Liver (tissue), 9 donors: Measurements from ENCODE around the gene ATG2B. TPM values are rescaled to one million over a fixed set of nuclear protein-coding genes. Genes with fewer than 3 reads are reported as not detected.

ENCODE experiments used
- DNase-seq: peaks from one replicate; pipeline ENCODE4 v3.0.0-alpha.2; 2017; ENCODE audit warnings: low spot score
- H3K27ac ChIP-seq, 2 donors: one replicate each; pipeline ENCODE4 v1.7.0; 2013; ENCODE audit warnings: inconsistent platforms in 2 of 2, low read length in 2 of 2, control low read depth in 1 of 2, low read depth in 1 of 2, mild to moderate bottlenecking in 1 of 2
- H3K27me3 ChIP-seq, 4 donors: one replicate each; pipeline versions ENCODE4 v1.6.1 to v1.7.0; 2013; ENCODE audit warnings: low read length in 3 of 4, inconsistent platforms in 1 of 4, mild to moderate bottlenecking in 1 of 4, moderate library complexity in 1 of 4; ENCODE audit not compliant: control insufficient read depth in 4 of 4, insufficient read depth in 4 of 4
- H3K36me3 ChIP-seq, 4 donors: one replicate each; pipeline versions ENCODE4 v1.6.1 to v1.7.0; 2013; ENCODE audit warnings: low read length in 3 of 4, mild to moderate bottlenecking in 3 of 4, low read depth in 1 of 4, moderate library complexity in 1 of 4; ENCODE audit not compliant: control insufficient read depth in 4 of 4, insufficient read depth in 3 of 4
- H3K4me1 ChIP-seq, 4 donors: one replicate each; pipeline versions ENCODE4 v1.6.1 to v1.7.0; 2013; ENCODE audit warnings: low read length in 3 of 4, mild to moderate bottlenecking in 3 of 4, moderate library complexity in 1 of 4; ENCODE audit not compliant: control insufficient read depth in 4 of 4, insufficient read depth in 4 of 4
- H3K4me3 ChIP-seq, 3 donors: one replicate each; pipeline versions ENCODE4 v1.6.1 to v1.7.0; 2013; ENCODE audit warnings: low read length in 3 of 3, control low read depth in 1 of 3, low read depth in 1 of 3, mild to moderate bottlenecking in 1 of 3
- H3K9ac ChIP-seq, 2 donors: one replicate each; pipeline ENCODE4 v1.7.0; 2013; ENCODE audit warnings: low read length in 2 of 2, mild to moderate bottlenecking in 2 of 2, moderate library complexity in 2 of 2, control low read depth in 1 of 2, low read depth in 1 of 2
- H3K9me3 ChIP-seq, 4 donors: one replicate each; pipeline versions ENCODE4 v1.6.1 to v1.7.0; 2013; ENCODE audit warnings: low read length in 3 of 4; ENCODE audit not compliant: control insufficient read depth in 4 of 4
- EGR1 ChIP-seq, 2 donors: IDR thresholded peaks; 2 replicates each; pipeline ENCODE4 v1.6.1; 2016 to 2018; ENCODE audit warnings: antibody characterized with exemption in 2 of 2, low read depth in 2 of 2
- FOXA1 ChIP-seq: IDR thresholded peaks from 2 replicates; pipeline ENCODE4 v1.6.1; 2016; ENCODE audit warnings: antibody characterized with exemption
- FOXA2 ChIP-seq: IDR thresholded peaks from 2 replicates; pipeline ENCODE4 v1.6.1; 2016; ENCODE audit warnings: antibody characterized with exemption
- GABPA ChIP-seq, 2 donors: IDR thresholded peaks in 1 of 2; conservative IDR thresholded peaks in 1 of 2; 2 replicates each; pipeline ENCODE4 v1.6.1; 2016; ENCODE audit warnings: antibody characterized with exemption in 2 of 2, mild to moderate bottlenecking in 1 of 2, moderate library complexity in 1 of 2
- HNF4A ChIP-seq, 2 donors: conservative IDR thresholded peaks; 2 replicates each; pipeline ENCODE4 v1.6.1; 2016; ENCODE audit warnings: antibody characterized with exemption in 2 of 2, mild to moderate bottlenecking in 2 of 2
- HNF4G ChIP-seq: IDR thresholded peaks from 2 replicates; pipeline ENCODE4 v1.6.1; 2016; ENCODE audit warnings: antibody characterized with exemption
- JUND ChIP-seq, 2 donors: IDR thresholded peaks; 2 replicates each; pipeline ENCODE4 v1.6.1; 2016; ENCODE audit warnings: antibody characterized with exemption in 2 of 2
- NR2F2 ChIP-seq: IDR thresholded peaks from 2 replicates; pipeline ENCODE4 v1.6.1; 2016; ENCODE audit warnings: antibody characterized with exemption
- RAD21 ChIP-seq, 2 donors: IDR thresholded peaks; 2 replicates each; pipeline ENCODE4 v1.6.1; 2016; ENCODE audit warnings: antibody characterized with exemption in 2 of 2, mild to moderate bottlenecking in 2 of 2
- RXRA ChIP-seq, 2 donors: IDR thresholded peaks; 2 replicates each; pipeline ENCODE4 v1.6.1; 2017 to 2018; ENCODE audit warnings: antibody characterized with exemption in 2 of 2, mild to moderate bottlenecking in 1 of 2
- SP1 ChIP-seq: IDR thresholded peaks from 2 replicates; pipeline ENCODE4 v1.6.1; 2018; ENCODE audit warnings: antibody characterized with exemption, mild to moderate bottlenecking
- TAF1 ChIP-seq: conservative IDR thresholded peaks from 2 replicates; pipeline ENCODE4 v1.6.1; 2016; ENCODE audit warnings: antibody characterized with exemption, mild to moderate bottlenecking
- YY1 ChIP-seq: IDR thresholded peaks from 2 replicates; pipeline ENCODE4 v1.6.1; 2016; ENCODE audit warnings: antibody characterized with exemption, mild to moderate bottlenecking
- ZBTB33 ChIP-seq: IDR thresholded peaks from 2 replicates; pipeline ENCODE4 v1.6.1; 2016; ENCODE audit warnings: antibody characterized with exemption
- WGBS: extraction: QIAGEN DNeasy Blood & Tissue Kit; methylation state at CpG from one replicate; pipeline ENCODE4 v1.1.7; 2013; 5-methylcytosine and 5-hydroxymethylcytosine counted together
- polyA plus RNA-seq, 2 donors: library from polyadenylated mRNA; stranded (reverse) in 1 of 2; unstranded in 1 of 2; fragments of 200-250 nt in 1 of 2; fragments of >200 nt in 1 of 2; fragmentation: Nextera tagmentation in 1 of 2; extraction: Ambion mirVana in 1 of 2; gene quantifications; one replicate each; pipeline versions ENCODE4 v1.2.1 to v1.2.3, GENCODE V29; 2013 to 2015
- total RNA-seq, 2 donors: library from RNA; depleted of rRNA; stranded (reverse); fragments of >200 nt; gene quantifications; one replicate each; pipeline ENCODE4 v1.2.3, GENCODE V29; 2014
- TF ChIP-seq, protein P1 (sequence below): IDR thresholded peaks from 2 replicates; pipeline ENCODE4 v1.6.1; 2016; ENCODE audit warnings: antibody characterized with exemption, mild to moderate bottlenecking
- TF ChIP-seq, protein P2 (sequence below): IDR thresholded peaks from 2 replicates; pipeline ENCODE4 v1.6.1; 2016; ENCODE audit warnings: antibody characterized with exemption
- TF ChIP-seq, protein P3 (sequence below): fragments of 150-350 bp; IDR thresholded peaks from 2 replicates; pipeline ENCODE4 v1.5.1; 2017; ENCODE audit warnings: improper control_type of control experiment, low read depth, low read length; ENCODE audit not compliant: missing input control
- TF ChIP-seq, protein P4 (sequence below): IDR thresholded peaks from 2 replicates; pipeline ENCODE4 v1.6.1; 2016; ENCODE audit warnings: antibody characterized with exemption
- donor health status: healthy.
- donor health status: healthy.
- donor health status: healthy.
- donor health status: healthy.
- donor health status: healthy.

Gene ATG2B
- total and polyA plus RNA-seq, 4 donors = 4.7 to 36.0 (median 20.5) TPM

- Histone ChIP-seq H3K4me1 (no peaks in the 10 kb centered on the region), H3K27ac (no peak overlapping the region), H3K27me3 (no peaks in the 10 kb centered on the region), H3K4me3 (no peak overlapping the region), H3K36me3 (no peaks in the 10 kb centered on the region), H3K9ac (no peak overlapping the region), H3K9me3 (no peaks in the 10 kb centered on the region)
- TF ChIP-seq, protein P1, sequence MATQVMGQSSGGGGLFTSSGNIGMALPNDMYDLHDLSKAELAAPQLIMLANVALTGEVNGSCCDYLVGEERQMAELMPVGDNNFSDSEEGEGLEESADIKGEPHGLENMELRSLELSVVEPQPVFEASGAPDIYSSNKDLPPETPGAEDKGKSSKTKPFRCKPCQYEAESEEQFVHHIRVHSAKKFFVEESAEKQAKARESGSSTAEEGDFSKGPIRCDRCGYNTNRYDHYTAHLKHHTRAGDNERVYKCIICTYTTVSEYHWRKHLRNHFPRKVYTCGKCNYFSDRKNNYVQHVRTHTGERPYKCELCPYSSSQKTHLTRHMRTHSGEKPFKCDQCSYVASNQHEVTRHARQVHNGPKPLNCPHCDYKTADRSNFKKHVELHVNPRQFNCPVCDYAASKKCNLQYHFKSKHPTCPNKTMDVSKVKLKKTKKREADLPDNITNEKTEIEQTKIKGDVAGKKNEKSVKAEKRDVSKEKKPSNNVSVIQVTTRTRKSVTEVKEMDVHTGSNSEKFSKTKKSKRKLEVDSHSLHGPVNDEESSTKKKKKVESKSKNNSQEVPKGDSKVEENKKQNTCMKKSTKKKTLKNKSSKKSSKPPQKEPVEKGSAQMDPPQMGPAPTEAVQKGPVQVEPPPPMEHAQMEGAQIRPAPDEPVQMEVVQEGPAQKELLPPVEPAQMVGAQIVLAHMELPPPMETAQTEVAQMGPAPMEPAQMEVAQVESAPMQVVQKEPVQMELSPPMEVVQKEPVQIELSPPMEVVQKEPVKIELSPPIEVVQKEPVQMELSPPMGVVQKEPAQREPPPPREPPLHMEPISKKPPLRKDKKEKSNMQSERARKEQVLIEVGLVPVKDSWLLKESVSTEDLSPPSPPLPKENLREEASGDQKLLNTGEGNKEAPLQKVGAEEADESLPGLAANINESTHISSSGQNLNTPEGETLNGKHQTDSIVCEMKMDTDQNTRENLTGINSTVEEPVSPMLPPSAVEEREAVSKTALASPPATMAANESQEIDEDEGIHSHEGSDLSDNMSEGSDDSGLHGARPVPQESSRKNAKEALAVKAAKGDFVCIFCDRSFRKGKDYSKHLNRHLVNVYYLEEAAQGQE = no peak
- TF ChIP-seq, protein P2, sequence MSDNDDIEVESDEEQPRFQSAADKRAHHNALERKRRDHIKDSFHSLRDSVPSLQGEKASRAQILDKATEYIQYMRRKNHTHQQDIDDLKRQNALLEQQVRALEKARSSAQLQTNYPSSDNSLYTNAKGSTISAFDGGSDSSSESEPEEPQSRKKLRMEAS = no peak
- TF ChIP-seq ZBTB33 (no peak), JUND (IDR thresholded peaks at IDR 0.05) (no peak), NR2F2 (no peak), TAF1 (no peak), HNF4G (no peak), HNF4A (conservative IDR thresholded peaks at IDR 0.05) (no peak), RXRA (IDR thresholded peaks at IDR 0.05) (no peak), FOXA1 (no peak), RAD21 (IDR thresholded peaks at IDR 0.05) (no peak), EGR1 (IDR thresholded peaks at IDR 0.05; ENCODE audit: low read depth in 2 of 2) (no peak), SP1 (no peak), GABPA (IDR thresholded peaks at IDR 0.05 in 1 of 2, conservative IDR thresholded peaks at IDR 0.05 in 1 of 2) (no peak), YY1 (no peak), FOXA2 (no peak)
- TF ChIP-seq, protein P3, sequence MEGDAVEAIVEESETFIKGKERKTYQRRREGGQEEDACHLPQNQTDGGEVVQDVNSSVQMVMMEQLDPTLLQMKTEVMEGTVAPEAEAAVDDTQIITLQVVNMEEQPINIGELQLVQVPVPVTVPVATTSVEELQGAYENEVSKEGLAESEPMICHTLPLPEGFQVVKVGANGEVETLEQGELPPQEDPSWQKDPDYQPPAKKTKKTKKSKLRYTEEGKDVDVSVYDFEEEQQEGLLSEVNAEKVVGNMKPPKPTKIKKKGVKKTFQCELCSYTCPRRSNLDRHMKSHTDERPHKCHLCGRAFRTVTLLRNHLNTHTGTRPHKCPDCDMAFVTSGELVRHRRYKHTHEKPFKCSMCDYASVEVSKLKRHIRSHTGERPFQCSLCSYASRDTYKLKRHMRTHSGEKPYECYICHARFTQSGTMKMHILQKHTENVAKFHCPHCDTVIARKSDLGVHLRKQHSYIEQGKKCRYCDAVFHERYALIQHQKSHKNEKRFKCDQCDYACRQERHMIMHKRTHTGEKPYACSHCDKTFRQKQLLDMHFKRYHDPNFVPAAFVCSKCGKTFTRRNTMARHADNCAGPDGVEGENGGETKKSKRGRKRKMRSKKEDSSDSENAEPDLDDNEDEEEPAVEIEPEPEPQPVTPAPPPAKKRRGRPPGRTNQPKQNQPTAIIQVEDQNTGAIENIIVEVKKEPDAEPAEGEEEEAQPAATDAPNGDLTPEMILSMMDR = no peak
- TF ChIP-seq, protein P4, sequence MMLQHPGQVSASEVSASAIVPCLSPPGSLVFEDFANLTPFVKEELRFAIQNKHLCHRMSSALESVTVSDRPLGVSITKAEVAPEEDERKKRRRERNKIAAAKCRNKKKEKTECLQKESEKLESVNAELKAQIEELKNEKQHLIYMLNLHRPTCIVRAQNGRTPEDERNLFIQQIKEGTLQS = no peak
- WGBS = 68% methylated on average over 5 of the region's 5 CpGs
- DNase-seq = no peak
These were observed 102.1 kb downstream of the ATG2B start for GRCh38 chr14:96261053-96261452.
